NCI-H345 treated with DMSO at 0.1 percent for 48 hours (cell line): ENCODE measurements around the gene DLST.

Experiments
- DNase-seq: peaks from one replicate; lab custom pipeline; 2025; ENCODE audit not compliant: unreplicated experiment; lab: John Stamatoyannopoulos, UW

DLST gene

GRCh38 chr14:74896400-74896799 is 14.7 kb downstream of the DLST start:
- no peak for DNase-seq

DNA sequence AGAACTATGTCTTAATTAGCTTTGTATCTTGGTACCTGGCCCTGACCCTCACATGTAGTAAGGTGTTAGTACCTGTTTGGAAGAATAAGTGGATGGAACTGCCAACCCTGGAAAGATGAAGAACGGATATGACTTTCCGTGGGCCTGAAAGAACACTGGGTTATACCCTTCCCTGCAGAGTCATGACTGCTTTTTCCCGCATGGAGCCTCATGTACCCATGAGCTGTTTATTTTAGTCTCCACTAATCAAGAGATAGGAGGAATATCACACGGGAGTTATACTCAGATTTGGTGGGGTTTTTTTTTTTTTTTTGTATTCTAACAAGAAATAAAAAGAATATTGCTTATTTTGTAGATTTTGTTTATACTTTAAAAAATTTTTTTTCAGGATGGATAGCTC is 15.9 kb downstream of the DLST start:
- no peak for DNase-seq

GRCh38 chr14:74898083-74898482 is 16.4 kb downstream of the DLST start:
- no peak for DNase-seq

- no peak for DNase-seq
Measured at GRCh38 chr14:74898694-74899093, 17.0 kb downstream of the DLST start.

- no peak for DNase-seq
Measured at GRCh38 chr14:74902941-74903705, 21.4 kb downstream of the DLST start.

GRCh38 chr14:74904635-74905503 is 23.2 kb downstream of the DLST start:
- no peak for DNase-seq

DNA sequence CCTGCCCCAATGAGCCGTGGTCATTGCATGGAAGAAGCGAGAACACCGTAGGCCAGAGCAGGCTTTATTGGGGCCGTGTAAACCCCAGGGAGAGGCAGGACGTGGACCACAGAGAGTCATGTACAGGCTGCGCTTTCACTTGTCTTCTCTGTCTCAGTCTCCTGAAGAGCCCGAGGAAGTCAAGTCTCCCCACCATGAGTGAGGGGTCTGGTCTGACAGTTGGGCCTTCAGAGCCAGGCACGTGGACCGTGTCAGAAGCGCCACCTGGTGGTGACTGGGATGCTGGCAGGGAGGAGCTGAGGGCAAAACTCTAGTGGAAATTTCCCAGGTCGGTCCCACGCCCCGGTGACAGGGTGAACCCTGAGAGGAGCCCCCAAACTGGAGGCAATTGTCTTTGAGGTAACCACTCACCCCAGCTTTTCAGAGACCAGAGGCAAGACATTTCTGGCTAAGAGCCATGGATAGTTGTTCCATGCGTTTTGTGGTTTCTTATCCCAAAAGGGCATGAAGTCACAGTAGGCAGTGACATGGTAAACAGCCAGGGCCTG is 24.0 kb downstream of the DLST start:
- peak; percentile 8 for DNase-seq

GRCh38 chr14:74906925-74907521 is 25.3 kb downstream of the DLST start:
- no peak for DNase-seq

DNA sequence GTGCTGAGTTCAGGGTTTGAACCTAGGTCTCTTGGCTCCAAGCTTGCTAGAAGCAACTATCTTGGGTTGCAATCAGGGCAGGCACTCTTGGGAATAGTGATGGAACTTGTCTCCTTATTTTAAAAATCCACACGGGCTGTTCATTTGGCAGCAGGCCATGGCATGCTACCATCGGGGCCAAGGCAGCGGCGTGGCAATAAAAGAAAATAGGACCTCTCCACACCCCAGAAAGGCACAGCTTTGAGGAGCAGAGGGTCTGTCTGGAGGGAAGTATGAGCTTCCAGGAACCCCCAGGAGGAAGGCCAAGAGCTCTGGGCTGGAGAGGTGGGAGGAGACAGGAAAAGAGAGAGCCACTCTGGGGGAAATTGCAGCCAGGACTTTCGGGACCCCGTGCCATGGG is 26.0 kb downstream of the DLST start:
- no peak for DNase-seq

GRCh38 chr14:74908861-74909341 is 27.2 kb downstream of the DLST start:
- DNase-seq, result no peak

- DNase-seq, result no peak
Measured at GRCh38 chr14:74909501-74909900, 27.8 kb downstream of the DLST start.

DNA sequence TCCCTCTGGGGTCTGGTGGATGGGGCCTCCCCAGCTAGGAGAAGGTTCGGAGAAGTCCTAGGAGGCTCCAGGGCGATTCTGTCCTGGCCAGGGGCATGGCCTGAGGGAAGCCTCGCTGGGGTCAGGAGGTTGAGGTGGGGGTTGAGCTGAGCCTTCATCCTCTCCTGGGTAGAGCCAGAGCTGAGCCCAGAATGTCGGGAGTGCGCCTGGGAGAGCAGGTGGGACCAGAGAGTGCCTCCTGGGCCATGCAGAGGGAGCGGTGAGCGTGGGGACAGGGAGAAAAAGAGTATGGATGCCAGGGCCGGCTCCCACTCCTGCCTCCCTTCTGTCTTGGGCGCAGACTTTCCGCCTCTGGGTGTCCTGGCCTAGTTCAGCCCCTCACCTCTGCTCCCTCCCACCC is 28.2 kb downstream of the DLST start:
- no peak for DNase-seq

- DNase-seq, result no peak
Measured at GRCh38 chr14:74910556-74910955, 28.8 kb downstream of the DLST start.

- no peak for DNase-seq
Measured at GRCh38 chr14:74911221-74911620, 29.5 kb downstream of the DLST start.

GRCh38 chr14:74911704-74912103 is 30.0 kb downstream of the DLST start:
- no peak for DNase-seq

- DNase-seq, result no peak
Measured at GRCh38 chr14:74912111-74912510, 30.4 kb downstream of the DLST start.

GRCh38 chr14:74912801-74913200 is 31.1 kb downstream of the DLST start:
- DNase-seq, result no peak

- DNase-seq, result no peak
Measured at GRCh38 chr14:74913393-74913910, 31.7 kb downstream of the DLST start.

- no peak for DNase-seq
Measured at GRCh38 chr14:74913986-74914573, 32.4 kb downstream of the DLST start.

- no peak for DNase-seq
Measured at GRCh38 chr14:74915426-74915825, 33.7 kb downstream of the DLST start.

DNA sequence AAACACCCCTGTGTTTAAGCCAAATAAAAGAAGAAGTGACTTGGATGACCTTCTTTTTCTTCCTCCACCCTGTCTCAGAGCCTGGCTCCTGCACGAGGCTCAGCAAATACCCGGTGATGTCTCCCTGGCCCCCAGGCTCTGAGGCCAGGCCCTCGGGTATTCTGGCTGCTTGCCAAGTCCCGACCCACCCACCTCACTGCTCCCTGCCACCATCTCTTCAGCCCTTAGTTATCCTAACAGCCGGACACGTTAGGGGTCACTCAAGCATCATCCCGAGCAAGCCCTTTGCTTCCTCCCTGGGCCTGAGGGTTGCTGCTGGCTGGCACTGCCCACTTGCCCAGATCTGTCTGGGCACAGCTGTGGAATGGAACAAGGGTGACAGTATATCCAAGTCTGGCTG is 34.1 kb downstream of the DLST start:
- DNase-seq, result no peak
